ENCODE results near the gene LMF2. TPM values are rescaled to one million over a fixed set of nuclear protein-coding genes. Genes with fewer than 3 reads are reported as not detected.

LMF2 gene
- polyA plus RNA-seq, 1 of the 3 experiments (the other 2 are of a cell fraction), result 34.3 TPM

DNA sequence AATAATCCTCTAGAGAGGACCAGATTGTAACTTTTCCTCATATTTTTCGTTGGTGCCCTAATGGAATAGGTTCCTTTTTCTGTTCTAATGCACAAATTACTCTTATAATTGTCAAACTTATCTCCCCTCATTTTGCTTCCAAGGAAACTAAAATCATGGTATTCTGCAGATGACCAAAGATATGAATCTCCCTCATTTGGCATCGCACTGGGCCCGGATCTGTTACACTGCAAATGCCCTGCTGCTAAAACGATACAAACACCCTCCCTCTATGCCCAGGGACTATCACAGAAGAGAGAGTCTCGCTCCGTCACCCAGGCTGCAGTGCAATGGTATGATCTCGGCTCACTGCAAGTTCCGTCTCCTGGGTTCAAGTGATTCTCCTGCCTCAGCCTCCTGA lies 45.8 kb upstream of the LMF2 start:
- H3F3A ChIP-seq (replicated peaks; ENCODE audit: insufficient read depth), result peaks cover 8% of the 10 kb centered on the region
- H3K27ac ChIP-seq (ENCODE audit: low read depth in 2 of 2, low read length in 1 of 2), result no peak overlapping the region
- H3K36me3 ChIP-seq (replicated peaks in 1 of 2; ENCODE audit: control insufficient read depth in 1 of 2, insufficient read depth in 2 of 2, low read length in 1 of 2), result no peaks in the 10 kb centered on the region
- peak; percentile 44 for DNase-seq
- H3K9me2 ChIP-seq, result no peaks in the 10 kb centered on the region
- no peaks in the 10 kb centered on the region for H3K79me2 ChIP-seq (ENCODE audit: insufficient read depth)
- CTCF ChIA-PET, result interaction anchor here (5.3 kb wide), 1 partner anchor 10 kb away, joined by 26 read pairs; the partner anchor contains the start of gene SYCE3
- H3K9ac ChIP-seq, result no peak overlapping the region
- no peaks in the 10 kb centered on the region for H4K20me1 ChIP-seq (ENCODE audit: insufficient read depth)
- H2AFZ ChIP-seq (ENCODE audit: low read depth), result no peak overlapping the region
- no peaks in the 10 kb centered on the region; a peak in 1 of 4 replicates for H3K4me1 ChIP-seq (ENCODE audit: control insufficient read depth in 1 of 2, insufficient read depth in 2 of 2, low read depth in 1 of 2, low read length in 1 of 2)
- no peaks in the 10 kb centered on the region for H3K27me3 ChIP-seq (ENCODE audit: insufficient read depth)
- H3K4me2 ChIP-seq, result no peak overlapping the region
- TF ChIP-seq, protein P1, sequence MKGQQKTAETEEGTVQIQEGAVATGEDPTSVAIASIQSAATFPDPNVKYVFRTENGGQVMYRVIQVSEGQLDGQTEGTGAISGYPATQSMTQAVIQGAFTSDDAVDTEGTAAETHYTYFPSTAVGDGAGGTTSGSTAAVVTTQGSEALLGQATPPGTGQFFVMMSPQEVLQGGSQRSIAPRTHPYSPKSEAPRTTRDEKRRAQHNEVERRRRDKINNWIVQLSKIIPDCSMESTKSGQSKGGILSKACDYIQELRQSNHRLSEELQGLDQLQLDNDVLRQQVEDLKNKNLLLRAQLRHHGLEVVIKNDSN (IDR thresholded peaks at IDR 0.05; ENCODE audit: borderline replicate concordance, low read depth), result no peak
- TF ChIP-seq GATA2 (CRISPR knock-in tag; IDR thresholded peaks at IDR 0.05) (peak; percentile 64), SMC3 (IDR thresholded peaks at IDR 0.05; ENCODE audit: low read depth, low read length) (no peak), POLR2AphosphoS5 (IDR thresholded peaks at IDR 0.05; ENCODE audit: low read depth, low read length) (no peak)
- TF ChIP-seq, protein P2, sequence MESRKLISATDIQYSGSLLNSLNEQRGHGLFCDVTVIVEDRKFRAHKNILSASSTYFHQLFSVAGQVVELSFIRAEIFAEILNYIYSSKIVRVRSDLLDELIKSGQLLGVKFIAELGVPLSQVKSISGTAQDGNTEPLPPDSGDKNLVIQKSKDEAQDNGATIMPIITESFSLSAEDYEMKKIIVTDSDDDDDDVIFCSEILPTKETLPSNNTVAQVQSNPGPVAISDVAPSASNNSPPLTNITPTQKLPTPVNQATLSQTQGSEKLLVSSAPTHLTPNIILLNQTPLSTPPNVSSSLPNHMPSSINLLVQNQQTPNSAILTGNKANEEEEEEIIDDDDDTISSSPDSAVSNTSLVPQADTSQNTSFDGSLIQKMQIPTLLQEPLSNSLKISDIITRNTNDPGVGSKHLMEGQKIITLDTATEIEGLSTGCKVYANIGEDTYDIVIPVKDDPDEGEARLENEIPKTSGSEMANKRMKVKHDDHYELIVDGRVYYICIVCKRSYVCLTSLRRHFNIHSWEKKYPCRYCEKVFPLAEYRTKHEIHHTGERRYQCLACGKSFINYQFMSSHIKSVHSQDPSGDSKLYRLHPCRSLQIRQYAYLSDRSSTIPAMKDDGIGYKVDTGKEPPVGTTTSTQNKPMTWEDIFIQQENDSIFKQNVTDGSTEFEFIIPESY (IDR thresholded peaks at IDR 0.05; ENCODE audit: borderline replicate concordance, low read depth), result no peak
- WGBS (ENCODE audit: low lambda C conversion rate), result 46% methylated on average over 8 of the region's 8 CpGs
- POLR2A ChIA-PET, result no interaction called here
- no peaks in the 10 kb centered on the region for H3K9me3 ChIP-seq
- no peak overlapping the region for H3K4me3 ChIP-seq (ENCODE audit: low read depth in 2 of 2, low read length in 1 of 2)

DNA sequence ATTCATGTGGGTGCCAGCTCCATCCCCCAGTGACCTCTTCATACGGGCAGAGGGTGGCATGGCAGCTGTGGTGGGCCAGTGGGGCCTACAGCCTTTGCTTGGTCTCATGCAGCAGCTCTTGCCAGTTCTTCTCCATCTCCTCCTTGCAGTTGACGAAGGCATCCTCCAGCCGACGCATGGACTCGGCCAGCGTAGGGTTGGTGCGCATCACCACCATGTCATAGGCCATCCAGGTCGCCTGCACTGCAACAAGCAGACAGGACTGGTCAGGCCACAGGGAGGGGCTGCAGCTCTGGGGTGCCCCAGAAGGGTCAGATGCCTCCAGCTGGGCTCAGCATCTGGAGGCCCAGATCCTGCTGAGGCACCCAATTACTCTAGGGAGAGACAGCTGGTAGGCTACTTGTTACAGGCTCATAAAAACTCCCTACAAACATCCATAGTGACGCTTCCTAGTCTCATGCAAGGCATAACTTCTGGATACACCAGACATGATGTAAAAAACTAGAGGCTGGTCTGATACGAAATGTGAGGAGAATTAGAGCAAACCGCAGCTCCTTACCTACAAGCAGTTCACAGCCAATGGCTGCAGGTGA lies 43.8 kb upstream of the LMF2 start:
- 84% methylated on average over 9 of the region's 11 CpGs for WGBS (ENCODE audit: low lambda C conversion rate)
- TF ChIP-seq, protein P2 (IDR thresholded peaks at IDR 0.05; ENCODE audit: borderline replicate concordance, low read depth), result no peak
- TF ChIP-seq FOXM1 (IDR thresholded peaks at IDR 0.05; ENCODE audit: low read depth) (no peak), TAF1 (IDR thresholded peaks at IDR 0.05; ENCODE audit: borderline replicate concordance, low read depth, low read length) (no peak), NFIC (IDR thresholded peaks at IDR 0.05; ENCODE audit: borderline replicate concordance) (no peak), RXRA (IDR thresholded peaks at IDR 0.05; ENCODE audit: borderline replicate concordance, low read depth) (no peak), TEAD4 (IDR thresholded peaks at IDR 0.05; ENCODE audit: borderline replicate concordance, insufficient read depth) (no peak), GABPA (IDR thresholded peaks at IDR 0.05; ENCODE audit: low read depth) (no peak), RCOR1 (IDR thresholded peaks at IDR 0.05; ENCODE audit: low read length) (no peak), CHD2 (IDR thresholded peaks at IDR 0.05; ENCODE audit: low read length, partially characterized antibody) (no peak), RAD21 (IDR thresholded peaks at IDR 0.05; ENCODE audit: low read length) (no peak), EZH2phosphoT487 (IDR thresholded peaks at IDR 0.05; ENCODE audit: borderline replicate concordance, low read depth) (no peak)
- TF ChIP-seq, protein P3, sequence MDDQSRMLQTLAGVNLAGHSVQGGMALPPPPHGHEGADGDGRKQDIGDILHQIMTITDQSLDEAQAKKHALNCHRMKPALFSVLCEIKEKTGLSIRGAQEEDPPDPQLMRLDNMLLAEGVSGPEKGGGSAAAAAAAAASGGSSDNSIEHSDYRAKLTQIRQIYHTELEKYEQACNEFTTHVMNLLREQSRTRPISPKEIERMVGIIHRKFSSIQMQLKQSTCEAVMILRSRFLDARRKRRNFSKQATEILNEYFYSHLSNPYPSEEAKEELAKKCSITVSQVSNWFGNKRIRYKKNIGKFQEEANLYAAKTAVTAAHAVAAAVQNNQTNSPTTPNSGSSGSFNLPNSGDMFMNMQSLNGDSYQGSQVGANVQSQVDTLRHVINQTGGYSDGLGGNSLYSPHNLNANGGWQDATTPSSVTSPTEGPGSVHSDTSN (IDR thresholded peaks at IDR 0.05), result no peak
- TF ChIP-seq, protein P4, sequence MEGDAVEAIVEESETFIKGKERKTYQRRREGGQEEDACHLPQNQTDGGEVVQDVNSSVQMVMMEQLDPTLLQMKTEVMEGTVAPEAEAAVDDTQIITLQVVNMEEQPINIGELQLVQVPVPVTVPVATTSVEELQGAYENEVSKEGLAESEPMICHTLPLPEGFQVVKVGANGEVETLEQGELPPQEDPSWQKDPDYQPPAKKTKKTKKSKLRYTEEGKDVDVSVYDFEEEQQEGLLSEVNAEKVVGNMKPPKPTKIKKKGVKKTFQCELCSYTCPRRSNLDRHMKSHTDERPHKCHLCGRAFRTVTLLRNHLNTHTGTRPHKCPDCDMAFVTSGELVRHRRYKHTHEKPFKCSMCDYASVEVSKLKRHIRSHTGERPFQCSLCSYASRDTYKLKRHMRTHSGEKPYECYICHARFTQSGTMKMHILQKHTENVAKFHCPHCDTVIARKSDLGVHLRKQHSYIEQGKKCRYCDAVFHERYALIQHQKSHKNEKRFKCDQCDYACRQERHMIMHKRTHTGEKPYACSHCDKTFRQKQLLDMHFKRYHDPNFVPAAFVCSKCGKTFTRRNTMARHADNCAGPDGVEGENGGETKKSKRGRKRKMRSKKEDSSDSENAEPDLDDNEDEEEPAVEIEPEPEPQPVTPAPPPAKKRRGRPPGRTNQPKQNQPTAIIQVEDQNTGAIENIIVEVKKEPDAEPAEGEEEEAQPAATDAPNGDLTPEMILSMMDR (IDR thresholded peaks at IDR 0.05), result no peak
- TF ChIP-seq, protein P5, sequence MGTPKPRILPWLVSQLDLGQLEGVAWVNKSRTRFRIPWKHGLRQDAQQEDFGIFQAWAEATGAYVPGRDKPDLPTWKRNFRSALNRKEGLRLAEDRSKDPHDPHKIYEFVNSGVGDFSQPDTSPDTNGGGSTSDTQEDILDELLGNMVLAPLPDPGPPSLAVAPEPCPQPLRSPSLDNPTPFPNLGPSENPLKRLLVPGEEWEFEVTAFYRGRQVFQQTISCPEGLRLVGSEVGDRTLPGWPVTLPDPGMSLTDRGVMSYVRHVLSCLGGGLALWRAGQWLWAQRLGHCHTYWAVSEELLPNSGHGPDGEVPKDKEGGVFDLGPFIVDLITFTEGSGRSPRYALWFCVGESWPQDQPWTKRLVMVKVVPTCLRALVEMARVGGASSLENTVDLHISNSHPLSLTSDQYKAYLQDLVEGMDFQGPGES (IDR thresholded peaks at IDR 0.05; ENCODE audit: low read depth, low read length), result no peak

More for the DNA sequence above, 43.8 kb upstream of the LMF2 start:
- no peak overlapping the region for H3K9ac ChIP-seq
- H4K20me1 ChIP-seq (ENCODE audit: insufficient read depth), result no peaks in the 10 kb centered on the region
- no peaks in the 10 kb centered on the region for H3K79me2 ChIP-seq (ENCODE audit: insufficient read depth)
- H3K4me3 ChIP-seq (ENCODE audit: low read depth in 2 of 2, low read length in 1 of 2), result no peak overlapping the region
- H3K4me2 ChIP-seq, result no peak overlapping the region
- no peak overlapping the region for H2AFZ ChIP-seq (ENCODE audit: low read depth)
- peaks cover 2% of the 10 kb centered on the region for H3F3A ChIP-seq (replicated peaks; ENCODE audit: insufficient read depth)
- no peak overlapping the region for H3K27ac ChIP-seq (ENCODE audit: low read depth in 2 of 2, low read length in 1 of 2)
- no peak for DNase-seq
- H3K27me3 ChIP-seq (ENCODE audit: insufficient read depth), result no peaks in the 10 kb centered on the region
- H3K9me2 ChIP-seq, result no peaks in the 10 kb centered on the region
- no peaks in the 10 kb centered on the region; a peak in 1 of 4 replicates for H3K4me1 ChIP-seq (ENCODE audit: control insufficient read depth in 1 of 2, insufficient read depth in 2 of 2, low read depth in 1 of 2, low read length in 1 of 2)
- POLR2A ChIA-PET, result no interaction called here
- CTCF ChIA-PET, result interaction anchor here (1.4 to 5.3 kb wide), 3 partner anchors 8 to 26 kb away, joined by 3 to 26 read pairs (median 10); partner anchors contain the start of genes SCO2 and SYCE3
- H3K9me3 ChIP-seq, result no peaks in the 10 kb centered on the region
- H3K36me3 ChIP-seq (replicated peaks in 1 of 2; ENCODE audit: control insufficient read depth in 1 of 2, insufficient read depth in 2 of 2, low read length in 1 of 2), result no peaks in the 10 kb centered on the region
